Transverse colon (tissue), 3 donors: ENCODE results near the gene HDHD3.

Experiments
- POLR2A ChIP-seq: fragments of 450-650 bp; IDR thresholded peaks from one replicate; pipeline ENCODE4 v1.6.1; 2016; ENCODE audit warnings: antibody characterized with exemption, mild to moderate bottlenecking, moderate library complexity
- TF ChIP-seq, protein P1 (sequence below), 5 experiments: fragments of 200-600 bp in 3 of 5; fragments of 450-650 bp in 2 of 5; sonication (generic) in 3 of 5; IDR thresholded peaks; 1 replicate in 2 of 5; 2 replicates in 3 of 5; pipeline ENCODE4 v1.5.1; 2016 to 2017; ENCODE audit warnings: antibody characterized with exemption in 5 of 5, inconsistent platforms in 3 of 5, mild to moderate bottlenecking in 2 of 5, moderate library complexity in 1 of 5

DNA sequence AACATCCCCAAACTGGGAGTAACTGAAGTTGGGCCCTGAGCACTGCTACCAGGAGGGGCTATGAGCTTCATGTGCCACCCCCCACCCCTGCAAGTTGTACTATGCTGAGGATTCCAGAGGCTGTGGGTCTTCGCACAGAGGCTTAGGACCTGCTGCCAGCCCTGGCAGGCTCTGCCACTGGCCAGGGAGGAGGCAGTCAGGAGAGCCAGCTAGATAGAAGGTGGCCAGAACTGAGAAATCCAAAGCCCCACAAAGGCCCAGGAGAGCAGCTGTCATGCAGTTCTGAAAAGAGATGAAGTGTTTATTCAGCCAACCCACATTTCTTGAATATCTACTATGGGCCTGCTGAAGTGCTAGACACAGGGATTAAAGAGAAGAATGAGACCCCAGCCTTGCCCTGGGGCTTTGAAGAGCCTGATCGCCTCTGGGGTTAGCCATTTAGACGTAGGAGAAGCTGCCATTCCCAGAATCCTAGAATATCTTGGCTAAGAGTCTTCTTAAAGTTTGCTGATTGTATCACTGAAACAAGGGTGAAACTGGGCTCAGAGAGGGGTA lies 22.9 kb upstream of the HDHD3 start:
- TF ChIP-seq, protein P1, sequence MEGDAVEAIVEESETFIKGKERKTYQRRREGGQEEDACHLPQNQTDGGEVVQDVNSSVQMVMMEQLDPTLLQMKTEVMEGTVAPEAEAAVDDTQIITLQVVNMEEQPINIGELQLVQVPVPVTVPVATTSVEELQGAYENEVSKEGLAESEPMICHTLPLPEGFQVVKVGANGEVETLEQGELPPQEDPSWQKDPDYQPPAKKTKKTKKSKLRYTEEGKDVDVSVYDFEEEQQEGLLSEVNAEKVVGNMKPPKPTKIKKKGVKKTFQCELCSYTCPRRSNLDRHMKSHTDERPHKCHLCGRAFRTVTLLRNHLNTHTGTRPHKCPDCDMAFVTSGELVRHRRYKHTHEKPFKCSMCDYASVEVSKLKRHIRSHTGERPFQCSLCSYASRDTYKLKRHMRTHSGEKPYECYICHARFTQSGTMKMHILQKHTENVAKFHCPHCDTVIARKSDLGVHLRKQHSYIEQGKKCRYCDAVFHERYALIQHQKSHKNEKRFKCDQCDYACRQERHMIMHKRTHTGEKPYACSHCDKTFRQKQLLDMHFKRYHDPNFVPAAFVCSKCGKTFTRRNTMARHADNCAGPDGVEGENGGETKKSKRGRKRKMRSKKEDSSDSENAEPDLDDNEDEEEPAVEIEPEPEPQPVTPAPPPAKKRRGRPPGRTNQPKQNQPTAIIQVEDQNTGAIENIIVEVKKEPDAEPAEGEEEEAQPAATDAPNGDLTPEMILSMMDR (IDR thresholded peaks at IDR 0.05), result no peak
- TF ChIP-seq POLR2A, result no peak
